Tibial nerve (tissue), 4 donors: ENCODE measurements around the gene RANBP3.

Experiments used
- CTCF ChIP-seq, 5 experiments: fragments of 200-600 bp in 3 of 5; fragments of 450-650 bp in 2 of 5; sonication (generic) in 3 of 5; IDR thresholded peaks; one replicate each; pipeline ENCODE4 v1.5.1; 2016 to 2019; ENCODE audit warnings: antibody characterized with exemption in 5 of 5, mild to moderate bottlenecking in 3 of 5, moderate library complexity in 2 of 5
- EP300 ChIP-seq, 2 donors: sonication (generic); formaldehyde crosslinking; IDR thresholded peaks; one replicate each; pipeline ENCODE4 v1.6.1; 2017; ENCODE audit warnings: antibody characterized with exemption in 2 of 2, mild to moderate bottlenecking in 1 of 2

GRCh38 chr19:6011794-6012193 lies 33.9 kb upstream of the RANBP3 start:
- no peak for TF ChIP-seq EP300 (IDR thresholded peaks at IDR 0.05)
- TF ChIP-seq CTCF (IDR thresholded peaks at IDR 0.05): no peak
